Pancreas (tissue), 10 donors: ENCODE measurements around the gene ALDH4A1. TPM values are rescaled to one million over a fixed set of nuclear protein-coding genes. Genes with fewer than 3 reads are reported as not detected.

ENCODE experiments used
- ATAC-seq, 4 donors: fragments of 200-7000 bp; cut with Tn5 transposase; one replicate each; pipeline versions ENCODE4 v1.8.0 to v1.9.1; 2020; ENCODE audit warnings: mild to moderate bottlenecking in 4 of 4, moderate library complexity in 4 of 4
- DNase-seq, 6 donors: peaks; one replicate each; pipeline ENCODE4 v3.0.0-alpha.2; 2020
- FAIRE-seq: peaks from 2 replicates; lab custom pipeline; 2012; peaks lifted over from hg19 to GRCh38; lab: Jason Lieb, UNC
- H3K27ac ChIP-seq, 4 donors: fragments of 200-600 bp; sonication (generic); 1 replicate in 3 of 4; 2 replicates in 1 of 4; pipeline versions ENCODE4 v1.5.0 to v1.8.0; 2020
- H3K27me3 ChIP-seq, 4 donors: fragments of 200-600 bp; one replicate each; pipeline ENCODE4 v1.8.0; 2021
- H3K36me3 ChIP-seq, 3 donors: fragments of 200-600 bp; sonication (generic) in 1 of 3; one replicate each; pipeline versions ENCODE4 v1.5.0 to v1.8.0; 2020 to 2021
- H3K4me1 ChIP-seq, 3 donors: fragments of 200-600 bp; one replicate each; pipeline ENCODE4 v1.8.0; 2021
- H3K4me3 ChIP-seq, 4 donors: fragments of 200-600 bp; sonication (generic) in 2 of 4; one replicate each; pipeline versions ENCODE4 v1.5.0 to v1.8.0; 2020 to 2021
- H3K9me3 ChIP-seq, 4 donors: fragments of 200-600 bp; one replicate each; pipeline ENCODE4 v1.8.0; 2021
- WGBS, 2 donors: extraction: QIAGEN DNeasy Blood & Tissue Kit; methylation state at CpG; one replicate each; pipeline ENCODE4 v1.1.7; 2013; 5-methylcytosine and 5-hydroxymethylcytosine counted together
- intact Hi-C, 3 donors: fragments of 100-400 bp; cut with DNase I; formaldehyde crosslinking; loops; one replicate each; pipeline versions ENCODE4 v1.11.1 to v1.14.2; 2022
- polyA plus RNA-seq, 2 donors: library from polyadenylated mRNA; stranded (reverse); fragments of 200-250 nt; gene quantifications; one replicate each; pipeline ENCODE4 v1.2.3, GENCODE V29; 2013
- total RNA-seq, 6 donors: library from RNA; stranded (reverse); fragmentation: NEBNext Ultra II Directional in 4 of 6; extraction: Animal tissue kit (Norgen Biotek cat#: 25700) in 4 of 6; gene quantifications; one replicate each; pipeline versions ENCODE4 v1.2.1 to v1.2.4, GENCODE V29; 2021 to 2023
- TF ChIP-seq, protein P1 (sequence below), 4 donors: fragments of 200-600 bp; sonication (generic) in 3 of 4; IDR thresholded peaks; one replicate each; pipeline versions ENCODE4 v1.5.0 to v1.8.0; 2021; ENCODE audit warnings: antibody characterized with exemption in 4 of 4
- donor health status: healthy with polysubstance abuse.
- donor health status: DM: no; HTN: no; CAD: no; lungs with moderate emphysema.
- donor health status: DM: no; HTN: no; CAD: no.
- donor health status: control.
- donor health status: control.
- donor health status: Bipolar disorder and iron deficiency.
- donor health status: DM: yes; HTN: yes; CAD: no.
- donor health status: DM: no; HTN: no; CAD: no.
- donor health status: DM: no; HTN: no; CAD: no.
- donor health status: DM: yes; HTN: yes; CAD: no.

The ALDH4A1 gene
- total and polyA plus RNA-seq, 8 donors: 1.4 to 7.6 (median 4.4) TPM

GRCh38 chr1:18868354-18868753, 34.0 kb downstream of the ALDH4A1 start:
- Histone ChIP-seq H3K4me3 (no peak overlapping the region), H3K4me1 (no peaks in the 10 kb centered on the region), H3K36me3 (no peaks in the 10 kb centered on the region), H3K9me3 (no peaks in the 10 kb centered on the region), H3K27me3 (no peaks in the 10 kb centered on the region), H3K27ac (no peak overlapping the region)
- TF ChIP-seq, protein P1, sequence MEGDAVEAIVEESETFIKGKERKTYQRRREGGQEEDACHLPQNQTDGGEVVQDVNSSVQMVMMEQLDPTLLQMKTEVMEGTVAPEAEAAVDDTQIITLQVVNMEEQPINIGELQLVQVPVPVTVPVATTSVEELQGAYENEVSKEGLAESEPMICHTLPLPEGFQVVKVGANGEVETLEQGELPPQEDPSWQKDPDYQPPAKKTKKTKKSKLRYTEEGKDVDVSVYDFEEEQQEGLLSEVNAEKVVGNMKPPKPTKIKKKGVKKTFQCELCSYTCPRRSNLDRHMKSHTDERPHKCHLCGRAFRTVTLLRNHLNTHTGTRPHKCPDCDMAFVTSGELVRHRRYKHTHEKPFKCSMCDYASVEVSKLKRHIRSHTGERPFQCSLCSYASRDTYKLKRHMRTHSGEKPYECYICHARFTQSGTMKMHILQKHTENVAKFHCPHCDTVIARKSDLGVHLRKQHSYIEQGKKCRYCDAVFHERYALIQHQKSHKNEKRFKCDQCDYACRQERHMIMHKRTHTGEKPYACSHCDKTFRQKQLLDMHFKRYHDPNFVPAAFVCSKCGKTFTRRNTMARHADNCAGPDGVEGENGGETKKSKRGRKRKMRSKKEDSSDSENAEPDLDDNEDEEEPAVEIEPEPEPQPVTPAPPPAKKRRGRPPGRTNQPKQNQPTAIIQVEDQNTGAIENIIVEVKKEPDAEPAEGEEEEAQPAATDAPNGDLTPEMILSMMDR (IDR thresholded peaks at IDR 0.05): no peak
- WGBS, 2 donors: 54 to 59% methylated on average over 5 of the region's 5 CpGs
- no peak for FAIRE-seq
- intact Hi-C loops: no loop called here
- no peak for DNase-seq
- ATAC-seq: no peak

- DNase-seq: no peak
- 80 to 83% methylated on average over 3 of the region's 3 CpGs for WGBS, 2 donors
- Histone ChIP-seq H3K4me3 (no peak overlapping the region), H3K27ac (no peak overlapping the region), H3K27me3 (no peaks in the 10 kb centered on the region), H3K4me1 (no peaks in the 10 kb centered on the region), H3K36me3 (no peaks in the 10 kb centered on the region), H3K9me3 (no peaks in the 10 kb centered on the region)
- ATAC-seq: no peak
- intact Hi-C loops: no loop called here
- no peak for FAIRE-seq
- TF ChIP-seq, protein P1 (IDR thresholded peaks at IDR 0.05): no peak
Observed at GRCh38 chr1:18866846-18867245, 35.5 kb downstream of the ALDH4A1 start.

GRCh38 chr1:18866314-18866713, 36.0 kb downstream of the ALDH4A1 start:
- DNase-seq: no peak
- FAIRE-seq: no peak
- intact Hi-C loops: no loop called here

GRCh38 chr1:18865176-18865575, 37.2 kb downstream of the ALDH4A1 start:
- H3K27ac ChIP-seq: no peak overlapping the region
- H3K36me3 ChIP-seq: no peaks in the 10 kb centered on the region
- intact Hi-C loops: no loop called here
- no peaks in the 10 kb centered on the region for H3K9me3 ChIP-seq
- 69 to 71% methylated on average over 9 of the region's 9 CpGs for WGBS, 2 donors
- no peaks in the 10 kb centered on the region for H3K4me1 ChIP-seq
- TF ChIP-seq, protein P1 (IDR thresholded peaks at IDR 0.05): no peak
- no peak for DNase-seq
- no peaks in the 10 kb centered on the region for H3K27me3 ChIP-seq
- FAIRE-seq: no peak
- no peak for ATAC-seq
- H3K4me3 ChIP-seq: no peak overlapping the region

More at GRCh38 chr1:18866314-18866713, 36.0 kb downstream of the ALDH4A1 start:
- Histone ChIP-seq H3K27me3 (no peaks in the 10 kb centered on the region), H3K36me3 (no peaks in the 10 kb centered on the region), H3K27ac (no peak overlapping the region), H3K9me3 (no peaks in the 10 kb centered on the region), H3K4me3 (no peak overlapping the region), H3K4me1 (no peaks in the 10 kb centered on the region)
- TF ChIP-seq, protein P1 (IDR thresholded peaks at IDR 0.05): no peak
- no peak for ATAC-seq
- 57 to 76% methylated on average over 6 of the region's 6 CpGs for WGBS, 2 donors

DNA sequence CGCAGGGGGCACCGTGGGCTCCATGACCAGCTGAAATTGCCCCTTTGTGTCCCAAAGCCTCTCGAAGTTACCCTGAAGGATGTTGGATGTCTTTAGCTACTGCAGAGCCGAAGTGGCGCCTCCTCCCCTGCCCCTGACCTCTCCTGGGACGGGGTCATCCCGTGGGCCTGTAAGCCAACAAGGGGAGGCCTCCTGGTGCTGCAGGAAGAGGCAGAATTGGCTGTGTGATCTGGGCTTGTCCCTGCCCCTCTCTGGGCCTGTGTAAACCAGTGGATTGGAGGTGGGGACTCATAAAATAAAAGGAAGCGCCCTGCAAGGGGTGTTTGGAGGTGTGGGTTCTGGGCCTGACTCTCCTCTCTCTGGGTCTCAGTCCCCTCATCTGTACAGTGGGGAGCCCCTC, 40.8 kb downstream of the ALDH4A1 start:
- TF ChIP-seq, protein P1 (IDR thresholded peaks at IDR 0.05): no peak
- WGBS, 2 donors: 61 to 62% methylated on average over 8 of the region's 8 CpGs
- no peaks in the 10 kb centered on the region for H3K4me1 ChIP-seq
- H3K4me3 ChIP-seq: no peak overlapping the region
- intact Hi-C loops: no loop called here
- ATAC-seq (no peak), FAIRE-seq (no peak), DNase-seq (no peak)
- no peak overlapping the region for H3K27ac ChIP-seq
- no peaks in the 10 kb centered on the region for H3K36me3 ChIP-seq
- no peaks in the 10 kb centered on the region for H3K27me3 ChIP-seq
- H3K9me3 ChIP-seq: no peaks in the 10 kb centered on the region
